NCI-H2107 treated with DMSO at 0.1 percent for 48 hours (cell line): ENCODE results near the gene HSD17B13.
"Not testable (repeated sequence)": the region's sequence is repeated elsewhere in the genome, so short reads cannot be mapped to it uniquely, and the experiment has no call there.

Experiments
- DNase-seq: peaks from one replicate; lab custom pipeline; 2025; ENCODE audit not compliant: unreplicated experiment; lab: John Stamatoyannopoulos, UW

The HSD17B13 gene, protein sequence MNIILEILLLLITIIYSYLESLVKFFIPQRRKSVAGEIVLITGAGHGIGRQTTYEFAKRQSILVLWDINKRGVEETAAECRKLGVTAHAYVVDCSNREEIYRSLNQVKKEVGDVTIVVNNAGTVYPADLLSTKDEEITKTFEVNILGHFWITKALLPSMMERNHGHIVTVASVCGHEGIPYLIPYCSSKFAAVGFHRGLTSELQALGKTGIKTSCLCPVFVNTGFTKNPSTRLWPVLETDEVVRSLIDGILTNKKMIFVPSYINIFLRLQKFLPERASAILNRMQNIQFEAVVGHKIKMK

DNA sequence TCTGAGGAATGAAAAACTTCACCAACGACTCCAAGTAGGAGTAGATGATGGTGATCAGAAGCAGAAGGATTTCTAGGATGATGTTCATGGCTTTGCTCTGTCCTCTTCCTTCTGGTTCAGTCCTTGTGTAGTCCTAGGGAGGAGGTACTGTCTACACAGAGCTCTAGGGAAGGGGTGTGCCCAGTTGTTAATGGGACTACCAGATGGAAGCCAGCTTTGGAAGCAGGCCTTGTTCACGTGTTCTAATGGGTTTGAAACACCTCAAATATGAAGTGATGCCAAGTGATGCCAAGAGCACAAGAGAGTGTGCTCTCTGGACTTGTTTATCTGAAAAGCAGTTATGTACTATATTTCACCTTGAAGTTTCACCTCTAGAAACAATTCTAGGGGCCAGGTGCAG lies at the start of gene HSD17B13:
TSS of gene HSD17B13 (minus strand) at position 129 of the 400 bp plus-strand sequence. CDS start at position 88, 41 bp downstream.
- DNase-seq = no peak

GRCh38 chr4:87370068-87370467 lies 47.4 kb upstream of the HSD17B13 start:
- DNase-seq = no peak

- DNase-seq = no peak
These were observed 44.0 kb upstream of the HSD17B13 start for GRCh38 chr4:87366521-87367162.

DNA sequence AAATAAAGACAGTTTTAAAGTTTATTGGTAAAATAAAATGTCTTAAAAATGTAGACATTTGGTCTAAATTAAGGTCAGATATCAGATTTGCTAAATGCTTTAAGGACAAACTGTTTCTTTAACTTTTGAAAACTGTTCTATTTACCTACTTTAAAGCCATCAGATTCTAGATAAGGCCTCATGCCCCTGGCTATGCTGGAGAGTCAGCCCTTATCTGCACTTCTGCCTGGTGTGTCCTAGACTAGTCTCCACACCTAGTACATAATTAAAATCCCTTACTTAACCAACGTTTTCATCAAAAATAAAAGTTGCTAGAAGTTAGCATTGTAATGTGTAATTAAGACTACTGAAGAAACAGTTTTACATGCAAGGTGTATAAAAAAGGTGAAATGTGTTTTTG lies 42.7 kb upstream of the HSD17B13 start:
- DNase-seq = no peak

- no peak for DNase-seq
These were observed 40.9 kb upstream of the HSD17B13 start for GRCh38 chr4:87363552-87363951.

- DNase-seq = no peak
These were observed 37.8 kb upstream of the HSD17B13 start for GRCh38 chr4:87360338-87360935.

GRCh38 chr4:87359258-87359657 lies 36.6 kb upstream of the HSD17B13 start:
- DNase-seq = no peak

DNA sequence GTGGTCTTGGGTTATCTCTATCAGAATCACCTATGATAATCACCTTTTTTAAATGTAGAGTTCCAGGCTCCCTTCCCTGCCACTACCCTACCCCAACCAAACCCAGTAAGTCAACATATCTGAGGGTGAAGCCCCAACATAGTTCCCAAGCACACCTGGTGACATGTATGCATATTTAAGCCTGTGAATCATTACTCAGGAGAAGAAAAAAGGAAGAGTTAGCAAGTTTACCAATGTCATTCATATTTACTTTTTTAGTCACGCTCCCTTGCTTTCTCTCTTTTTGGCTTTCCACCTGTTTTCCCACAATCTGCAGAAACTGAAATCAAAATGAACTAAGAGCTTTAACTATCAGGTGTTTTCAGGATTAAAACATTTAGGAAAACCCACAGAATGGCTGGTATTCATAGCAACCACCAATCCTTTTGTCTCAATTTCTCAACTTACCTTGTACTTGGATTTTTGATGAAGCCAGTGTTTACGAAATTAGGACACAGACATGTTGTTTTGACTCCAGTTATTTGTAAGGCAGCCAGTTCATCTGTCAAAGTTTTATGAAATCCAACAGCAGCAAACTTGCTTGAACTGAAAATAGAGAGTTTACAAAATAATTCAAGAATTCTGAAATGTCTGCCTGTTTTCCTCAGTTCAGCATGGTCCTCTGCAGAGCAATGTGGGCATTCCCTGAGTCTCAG lies 34.3 kb upstream of the HSD17B13 start:
- DNase-seq = no peak

GRCh38 chr4:87354168-87355102 lies 31.8 kb upstream of the HSD17B13 start:
- DNase-seq = no peak

- peak; percentile 18 for DNase-seq
These were observed 30.9 kb upstream of the HSD17B13 start for GRCh38 chr4:87353592-87353991.

DNA sequence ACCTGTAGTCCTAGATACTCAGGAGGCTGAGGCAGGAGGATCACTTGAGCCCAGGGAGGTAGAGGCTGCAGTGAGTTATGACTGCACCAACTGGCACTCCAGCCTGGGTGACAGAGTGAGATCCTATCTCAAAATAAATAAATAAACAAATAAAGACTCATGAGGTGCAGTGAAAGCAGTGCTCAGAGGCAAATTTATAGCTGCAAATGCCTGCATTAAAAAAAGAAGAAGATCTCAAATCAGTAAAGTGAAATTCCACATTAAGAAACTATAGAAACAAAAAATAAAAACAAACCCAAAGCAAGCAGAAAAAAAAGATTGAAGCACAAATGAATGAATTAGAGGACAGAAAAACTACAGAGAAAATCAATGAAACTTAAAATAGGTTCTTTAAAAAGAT lies 22.5 kb upstream of the HSD17B13 start:
- DNase-seq = no peak

GRCh38 chr4:87342872-87343271 lies 20.2 kb upstream of the HSD17B13 start:
- DNase-seq = no peak

- DNase-seq = not testable (repeated sequence)
These were observed 19.4 kb upstream of the HSD17B13 start for GRCh38 chr4:87341954-87342635.

DNA sequence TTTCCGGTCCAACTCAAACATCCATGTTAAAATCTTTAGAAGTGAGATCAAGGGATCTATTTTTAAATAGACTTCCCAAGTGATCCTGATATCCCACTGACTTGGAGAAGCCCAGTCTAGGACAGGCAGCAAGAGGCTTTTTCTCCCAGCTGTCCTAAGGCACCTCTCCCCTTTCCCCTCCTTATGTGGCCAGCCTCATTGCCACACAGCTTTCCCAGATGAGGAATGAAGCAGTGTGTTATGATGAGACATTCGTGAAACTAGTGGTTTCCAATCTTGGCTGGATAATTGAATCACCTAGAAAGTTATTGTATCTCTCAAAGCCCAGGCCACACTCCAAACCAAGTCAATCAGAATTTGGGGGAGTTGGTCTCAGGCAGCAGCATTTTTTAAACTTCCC lies 16.8 kb upstream of the HSD17B13 start:
- no peak for DNase-seq

DNA sequence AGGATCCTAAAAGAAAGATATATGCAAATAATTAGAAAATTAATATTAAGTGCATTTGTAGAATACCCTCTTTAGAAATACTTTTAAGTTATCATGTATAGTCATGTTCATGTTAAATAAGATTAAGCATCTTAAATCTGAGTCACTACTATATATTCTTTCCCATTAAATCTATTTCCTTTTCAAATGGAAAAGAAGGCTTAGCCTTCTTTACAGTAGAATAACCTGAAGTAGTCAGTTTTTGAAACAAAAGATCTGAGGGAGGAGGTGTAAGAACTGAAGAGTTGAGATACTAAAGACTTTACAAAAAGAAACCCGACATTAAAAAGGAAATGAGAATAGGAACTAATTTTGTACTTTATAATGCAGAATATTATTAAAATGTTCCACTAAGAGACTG lies 14.7 kb upstream of the HSD17B13 start:
- no peak for DNase-seq

DNA sequence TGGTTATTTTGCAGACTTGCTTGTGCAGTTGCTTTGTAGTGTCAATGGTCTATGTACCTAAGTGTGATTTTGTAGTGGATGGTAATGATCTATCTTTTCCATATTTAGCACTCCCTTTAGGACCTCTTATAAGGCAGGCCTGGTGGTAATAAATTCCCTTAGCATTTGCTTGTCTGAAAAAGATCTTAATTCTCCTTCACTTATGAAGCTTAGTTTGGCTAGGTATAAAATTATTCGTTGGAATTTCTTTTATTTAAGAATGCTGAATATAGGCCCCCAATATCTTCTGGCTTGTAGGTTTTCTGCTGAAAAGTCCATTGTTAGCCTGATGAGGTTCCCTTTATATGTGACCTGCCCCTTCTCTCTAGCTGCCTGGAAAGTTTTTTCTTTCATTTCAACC lies 10.6 kb upstream of the HSD17B13 start:
- no peak for DNase-seq

DNA sequence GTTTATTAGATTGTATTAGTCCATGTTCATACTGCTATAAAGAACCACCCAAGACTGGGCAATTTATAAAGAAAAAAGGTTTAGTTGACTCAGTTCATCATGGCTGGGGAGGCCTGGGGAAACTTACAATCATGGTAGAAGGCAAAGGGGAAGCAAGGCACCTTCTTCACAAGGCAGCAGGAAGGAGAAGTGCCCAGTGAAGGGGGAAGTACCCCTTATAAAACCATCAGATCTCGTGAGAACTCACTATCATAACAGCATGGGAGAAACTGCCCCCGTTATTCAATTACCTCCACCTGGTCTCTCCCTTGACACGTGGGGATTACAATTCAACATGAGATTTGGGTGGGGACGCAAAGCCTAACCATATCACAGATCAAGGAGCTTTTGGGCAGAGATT lies 8.1 kb upstream of the HSD17B13 start:
- no peak for DNase-seq

GRCh38 chr4:87327136-87327535 lies 4.5 kb upstream of the HSD17B13 start:
- no peak for DNase-seq

GRCh38 chr4:87326460-87326859 lies 3.8 kb upstream of the HSD17B13 start:
- no peak for DNase-seq

- no peak for DNase-seq
These were observed 794 bp downstream of the HSD17B13 start for GRCh38 chr4:87321888-87322287.
